A673 (cell line): Measurements from ENCODE around the gene NCAPD3. TPM values are rescaled to one million over a fixed set of nuclear protein-coding genes. Genes with fewer than 3 reads are reported as not detected.

Experiments
- BruUV-seq: library from RNA; stranded (reverse); fragments of 400-500 nt; replicated peaks from 2 replicates; lab custom pipeline; 2021; lab: Mats Ljungman, UMichigan
- CTCF ChIA-PET: fragments of 300-600 bp; sonication (Branson Sonifier 250); formaldehyde crosslinking; loops from one replicate; lab custom pipeline; 2022; ENCODE audit warnings: antibody characterized with exemption; lab: Charles Lee
- POLR2A ChIA-PET: fragments of 300-600 bp; sonication (Branson Sonifier 250); formaldehyde crosslinking; loops from one replicate; lab custom pipeline; 2022; ENCODE audit warnings: antibody characterized with exemption; ENCODE audit not compliant: low non-redundant PET; lab: Charles Lee
- DNase-seq: peaks from one replicate; pipeline ENCODE4 v3.0.0-alpha.2; 2015; ENCODE audit warnings: low spot score
- H3K27ac ChIP-seq: fragments of 200-600 bp; sonication (generic); 2 replicates; pipeline ENCODE4 v1.5.1; 2016; ENCODE audit warnings: mixed run types, low read depth, mild to moderate bottlenecking, mixed read lengths, antibody characterized with exemption, low read length; ENCODE audit not compliant: poor library complexity, severe bottlenecking
- H3K27me3 ChIP-seq: fragments of 200-600 bp; sonication (generic); replicated peaks from 2 replicates; pipeline ENCODE4 v1.6.1; 2017; ENCODE audit warnings: mixed run types, low read depth, mild to moderate bottlenecking, mixed read lengths, antibody characterized with exemption, low read length; ENCODE audit not compliant: insufficient read depth, poor library complexity
- H3K36me3 ChIP-seq: fragments of 200-600 bp; sonication (generic); 2 replicates; pipeline ENCODE4 v1.6.1; 2016; ENCODE audit warnings: mixed run types, mild to moderate bottlenecking, mixed read lengths, antibody characterized with exemption, low read length; ENCODE audit not compliant: insufficient read depth, poor library complexity, severe bottlenecking
- H3K4me1 ChIP-seq: fragments of 200-600 bp; sonication (generic); 2 replicates; pipeline ENCODE4 v1.6.1; 2017; ENCODE audit warnings: mixed run types, mild to moderate bottlenecking, mixed read lengths, antibody characterized with exemption, low read length; ENCODE audit not compliant: insufficient read depth, poor library complexity, severe bottlenecking
- H3K4me3 ChIP-seq: fragments of 200-600 bp; sonication (generic); 2 replicates; pipeline ENCODE4 v1.5.1; 2016; ENCODE audit warnings: low read depth, mixed run types, mild to moderate bottlenecking, mixed read lengths, low read length; ENCODE audit not compliant: poor library complexity, severe bottlenecking
- H3K9me3 ChIP-seq: fragments of 200-600 bp; sonication (generic); 2 replicates; pipeline ENCODE4 v1.6.1; 2016; ENCODE audit warnings: mixed run types, low read depth, mild to moderate bottlenecking, mixed read lengths, antibody characterized with exemption, low read length; ENCODE audit not compliant: poor library complexity, severe bottlenecking
- CTCF ChIP-seq: fragments of 300-800, 200-600 bp; sonication (generic); conservative IDR thresholded peaks from 2 replicates; pipeline ENCODE4 v1.5.1; 2017; ENCODE audit warnings: low read depth, mild to moderate bottlenecking, antibody characterized with exemption, low read length, moderate library complexity, mixed read lengths
- EZH2 ChIP-seq: fragments of 200-600 bp; sonication (generic); IDR thresholded peaks from 2 replicates; pipeline ENCODE4 v1.6.1; 2017; ENCODE audit warnings: borderline replicate concordance, low read depth, mild to moderate bottlenecking, mixed read lengths, antibody characterized with exemption, low read length; ENCODE audit not compliant: poor library complexity, severe bottlenecking
- intact Hi-C: fragments of 100-400 bp; cut with micrococcal nuclease; formaldehyde crosslinking; loops from one replicate; pipeline ENCODE4 v1.10.0; 2022; ENCODE audit not compliant: unreplicated experiment
- total RNA-seq: library from RNA; stranded (reverse); gene quantifications from 2 replicates; pipeline ENCODE4 v1.2.3, GENCODE V29; 2021

Gene NCAPD3
- total RNA-seq, 1 experiment from 2014 or later: 127 TPM

- ChIA-PET CTCF (no interaction called here), POLR2A (no interaction called here)
- H3K36me3 ChIP-seq: peaks cover 10% of the 10 kb centered on the region
- no peak overlapping the region for H3K27ac ChIP-seq
- no peak for DNase-seq
- intact Hi-C loops: no loop called here
- TF ChIP-seq CTCF (no peak), EZH2 (no peak)
- no peak overlapping the region for H3K4me3 ChIP-seq
- peaks cover 12% of the 10 kb centered on the region for H3K27me3 ChIP-seq
- H3K4me1 ChIP-seq: no peaks in the 10 kb centered on the region
- no TSS peak for BruUV-seq
- H3K9me3 ChIP-seq: no peaks in the 10 kb centered on the region
Observed at GRCh38 chr11:134267966-134268365, 44.2 kb upstream of the NCAPD3 start.

GRCh38 chr11:134267461-134267860 is 43.7 kb upstream of the NCAPD3 start:
- no peak overlapping the region for H3K4me3 ChIP-seq
- TF ChIP-seq EZH2: no peak
- no peak for TF ChIP-seq CTCF
- no peak for DNase-seq
- peaks cover 14% of the 10 kb centered on the region for H3K36me3 ChIP-seq
- ChIA-PET CTCF (interaction anchor here (1.3 kb wide), 1 partner anchor 8 kb away, joined by 3 read pairs; the partner anchor contains the start of gene GLB1L3), POLR2A (no interaction called here)
- peaks cover 7% of the 10 kb centered on the region for H3K27me3 ChIP-seq
- no peaks in the 10 kb centered on the region for H3K9me3 ChIP-seq
- no peaks in the 10 kb centered on the region for H3K4me1 ChIP-seq
- H3K27ac ChIP-seq: no peak overlapping the region
- intact Hi-C loops: no loop called here
- no TSS peak for BruUV-seq

- no TSS peak for BruUV-seq
- intact Hi-C loops: no loop called here
- no peak overlapping the region for H3K27ac ChIP-seq
- TF ChIP-seq CTCF (no peak), EZH2 (no peak)
- no peak overlapping the region for H3K4me3 ChIP-seq
- peaks cover 2% of the 10 kb centered on the region for H3K27me3 ChIP-seq
- CTCF ChIA-PET: interaction anchor here (1.3 kb wide), 1 partner anchor 9 kb away, joined by 3 read pairs; the partner anchor contains the start of gene GLB1L3
- DNase-seq: no peak
- peaks cover 17% of the 10 kb centered on the region for H3K36me3 ChIP-seq
- H3K4me1 ChIP-seq: no peaks in the 10 kb centered on the region
- H3K9me3 ChIP-seq: no peaks in the 10 kb centered on the region
- POLR2A ChIA-PET: no interaction called here
Observed at GRCh38 chr11:134266841-134267251, 43.1 kb upstream of the NCAPD3 start.
